ENCODE results near the gene ZFP1.

The ZFP1 gene

DNA sequence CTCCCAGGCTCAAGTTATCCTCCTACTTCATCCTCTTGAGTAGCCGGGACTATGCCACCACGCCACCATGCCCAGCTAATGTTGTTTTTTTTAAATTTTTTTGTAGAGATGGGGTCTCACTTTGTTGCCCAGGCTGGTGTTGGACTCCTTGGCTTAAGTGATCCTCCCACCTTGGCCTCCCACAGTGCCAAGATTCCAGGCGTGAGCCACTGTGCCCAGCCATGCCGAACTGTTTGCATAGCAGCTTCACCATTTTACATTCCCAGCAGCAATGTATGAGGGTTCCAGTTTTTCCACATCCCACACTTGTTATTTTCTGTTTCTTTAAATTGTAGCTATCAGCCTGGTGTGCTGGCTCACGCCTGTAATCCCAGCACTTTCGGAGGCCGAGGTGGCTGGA lies 68.3 kb downstream of the ZFP1 start:
- H3K4me3 ChIP-seq (replicated peaks; ENCODE audit: low read depth, low read length), result no peak overlapping the region
- TF ChIP-seq CTCF (IDR thresholded peaks at IDR 0.05; ENCODE audit: low read length, missing control alignments), result no peak
- DNase-seq (ENCODE audit: low read depth), result no peak

DNA sequence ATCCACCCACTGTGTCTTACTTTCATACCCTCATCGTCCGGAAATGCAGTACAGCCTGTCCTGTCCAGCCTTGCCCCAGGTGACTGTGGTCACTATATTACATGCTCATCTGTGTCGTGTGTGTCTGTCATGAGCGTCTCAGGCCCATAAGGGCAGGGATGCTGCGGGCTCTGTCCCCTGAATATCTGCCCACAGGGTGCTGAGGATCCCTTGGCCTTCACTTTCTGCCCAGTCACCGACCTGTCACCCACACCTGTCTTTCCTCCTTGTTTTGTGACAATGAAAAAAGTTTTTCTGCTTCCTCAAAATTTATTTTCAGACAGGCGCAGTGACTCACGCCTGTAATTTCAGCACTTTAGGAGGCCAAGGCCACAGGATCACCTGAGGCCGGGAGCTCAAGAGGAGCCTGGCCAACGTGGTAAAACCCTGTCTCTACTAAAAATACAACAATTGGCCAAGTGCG lies 69.1 kb downstream of the ZFP1 start:
- no peak overlapping the region for H3K4me3 ChIP-seq (replicated peaks; ENCODE audit: low read depth, low read length)
- DNase-seq (ENCODE audit: low read depth), result no peak
- no peak for TF ChIP-seq CTCF (IDR thresholded peaks at IDR 0.05; ENCODE audit: low read length, missing control alignments)

- H3K4me3 ChIP-seq (replicated peaks; ENCODE audit: low read depth, low read length), result no peak within 1 kb of the TSS
- no peak for TF ChIP-seq CTCF (IDR thresholded peaks at IDR 0.05; ENCODE audit: low read length, missing control alignments)
- no peak for DNase-seq (ENCODE audit: low read depth)
Observed at GRCh38 chr16:75218256-75219076, 70.1 kb downstream of the ZFP1 start, which contains the start of gene CTRB1. Gene CTRB1, plus strand, starts transcription at chr16:75218988. Its CDS starts 20 bp downstream, at chr16:75219008.

- no peak for DNase-seq (ENCODE audit: low read depth)
- TF ChIP-seq CTCF (IDR thresholded peaks at IDR 0.05; ENCODE audit: low read length, missing control alignments), result no peak
- no peak overlapping the region for H3K4me3 ChIP-seq (replicated peaks; ENCODE audit: low read depth, low read length)
Observed at GRCh38 chr16:75219088-75219487, 70.8 kb downstream of the ZFP1 start.

GRCh38 chr16:75219838-75220237 lies 71.5 kb downstream of the ZFP1 start:
- no peak for TF ChIP-seq CTCF (IDR thresholded peaks at IDR 0.05; ENCODE audit: low read length, missing control alignments)
- H3K4me3 ChIP-seq (replicated peaks; ENCODE audit: low read depth, low read length), result no peak overlapping the region

More at GRCh38 chr16:75219838-75220237, 71.5 kb downstream of the ZFP1 start:
- no peak for DNase-seq (ENCODE audit: low read depth)

Data from fibroblast of pulmonary artery (primary cell).